Inflammatory macrophage treated with lipopolysaccharide for 4 hours (primary cell): ENCODE results near the gene CAMTA1.

ENCODE experiments used
- DNase-seq: peaks from one replicate; pipeline ENCODE4 v3.0.0-alpha.2; 2020

CAMTA1 gene

DNA sequence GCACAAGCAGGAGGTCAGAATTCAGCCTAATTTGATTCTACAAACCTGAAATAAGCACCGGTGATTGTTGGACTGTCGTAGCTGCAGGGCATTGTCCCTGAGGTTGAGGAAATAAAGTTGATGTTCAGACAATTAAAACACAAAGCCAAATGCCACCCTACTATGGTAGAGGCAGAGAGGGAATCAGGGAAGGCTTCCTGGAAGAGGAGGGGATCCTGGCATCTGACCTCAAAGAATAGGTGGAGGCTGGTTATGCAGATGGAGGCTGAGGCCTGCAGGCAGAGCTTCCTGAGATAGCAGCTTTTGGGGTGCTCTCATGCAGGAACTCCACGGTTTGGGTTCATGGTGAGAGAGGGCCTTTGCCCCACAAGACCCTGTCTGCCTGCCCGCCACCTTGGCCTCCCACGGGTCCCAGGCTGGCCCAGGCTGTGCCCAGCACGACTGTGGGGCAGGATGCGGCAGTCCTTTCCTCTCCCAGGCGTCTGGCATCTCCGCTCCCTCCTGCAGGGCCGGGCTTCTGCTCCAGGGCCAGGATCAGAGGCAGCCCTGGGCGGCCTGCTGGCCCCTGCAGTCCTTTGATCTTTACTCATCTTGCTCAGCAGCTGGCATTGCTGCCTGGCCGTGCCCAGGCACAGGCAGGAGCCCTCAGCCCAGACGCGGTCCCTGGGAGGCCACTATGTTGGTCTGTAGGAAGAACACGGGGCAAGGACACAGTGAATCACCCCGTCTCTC is 851.7 kb downstream of the CAMTA1 start:
- DNase-seq, result no peak

DNA sequence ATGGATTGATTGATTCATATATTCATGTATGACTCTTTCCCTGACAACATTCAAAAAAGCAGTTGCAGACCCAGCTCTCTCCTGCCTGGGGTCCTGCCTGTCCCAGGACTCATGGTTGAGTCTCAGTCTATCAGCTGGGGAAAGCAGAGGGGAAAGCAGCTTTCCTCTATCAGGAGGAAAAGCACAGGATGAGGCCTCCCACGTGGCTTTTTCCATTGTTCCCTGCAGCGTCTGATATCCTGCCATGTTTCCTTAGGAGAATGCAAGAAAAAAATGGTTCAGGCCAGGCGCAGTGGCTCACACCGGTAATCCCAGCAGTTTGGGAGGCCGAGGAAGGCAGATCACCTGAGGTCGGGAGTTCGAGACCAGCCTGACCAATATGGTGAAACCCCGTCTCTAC is 852.8 kb downstream of the CAMTA1 start:
- DNase-seq, result no peak

DNA sequence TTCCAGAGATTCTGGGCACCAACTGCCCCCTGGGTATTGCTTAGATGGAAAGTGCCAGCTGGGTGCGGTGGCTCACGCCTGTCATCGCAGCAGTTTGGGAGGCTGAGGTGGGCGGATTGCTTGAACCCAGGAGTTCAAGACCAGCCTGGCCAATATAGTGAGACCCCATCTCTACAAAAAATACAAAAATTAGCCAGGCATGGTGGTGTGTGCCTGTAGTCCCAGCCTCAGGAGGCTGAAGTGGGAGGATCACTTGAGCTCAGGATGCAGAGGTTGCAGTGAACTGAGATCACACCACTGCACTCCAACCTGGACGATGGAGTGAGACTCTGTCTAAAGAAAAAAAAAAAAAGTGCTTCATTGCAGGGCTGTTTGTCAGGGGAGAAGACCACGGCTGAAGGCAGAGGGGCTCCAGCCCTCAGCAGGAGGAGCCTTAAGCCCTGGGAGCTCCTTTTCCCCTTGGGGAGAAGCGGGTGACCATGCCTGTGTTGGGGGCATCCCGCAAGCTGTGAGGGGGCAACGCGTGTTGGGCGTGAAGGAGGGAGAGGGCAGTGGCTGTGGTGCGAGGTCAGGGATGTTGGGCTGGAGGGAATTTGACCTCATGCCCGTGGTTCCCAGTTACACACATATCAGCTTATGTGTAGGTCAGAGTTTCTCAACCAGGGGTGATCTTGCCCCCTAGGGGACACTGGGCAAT is 854.3 kb downstream of the CAMTA1 start:
- no peak for DNase-seq

DNA sequence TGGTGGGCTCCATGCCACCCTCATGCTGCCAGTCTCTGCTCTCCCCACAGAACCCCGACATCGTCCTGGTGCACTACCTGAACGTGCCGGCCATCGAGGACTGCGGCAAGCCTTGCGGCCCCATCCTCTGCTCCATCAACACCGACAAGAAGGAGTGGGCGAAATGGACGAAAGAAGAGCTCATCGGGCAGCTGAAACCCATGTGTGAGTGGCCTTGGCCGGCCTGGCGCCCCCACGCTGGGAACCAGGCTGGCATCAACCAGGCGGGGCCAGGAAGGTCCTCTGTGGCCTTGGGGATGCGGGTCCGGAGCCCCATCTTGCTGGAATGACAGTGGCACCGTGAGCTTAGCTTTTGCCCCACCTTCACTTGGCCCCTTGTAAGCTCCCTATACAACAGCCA is 855.1 kb downstream of the CAMTA1 start:
- DNase-seq, result no peak

DNA sequence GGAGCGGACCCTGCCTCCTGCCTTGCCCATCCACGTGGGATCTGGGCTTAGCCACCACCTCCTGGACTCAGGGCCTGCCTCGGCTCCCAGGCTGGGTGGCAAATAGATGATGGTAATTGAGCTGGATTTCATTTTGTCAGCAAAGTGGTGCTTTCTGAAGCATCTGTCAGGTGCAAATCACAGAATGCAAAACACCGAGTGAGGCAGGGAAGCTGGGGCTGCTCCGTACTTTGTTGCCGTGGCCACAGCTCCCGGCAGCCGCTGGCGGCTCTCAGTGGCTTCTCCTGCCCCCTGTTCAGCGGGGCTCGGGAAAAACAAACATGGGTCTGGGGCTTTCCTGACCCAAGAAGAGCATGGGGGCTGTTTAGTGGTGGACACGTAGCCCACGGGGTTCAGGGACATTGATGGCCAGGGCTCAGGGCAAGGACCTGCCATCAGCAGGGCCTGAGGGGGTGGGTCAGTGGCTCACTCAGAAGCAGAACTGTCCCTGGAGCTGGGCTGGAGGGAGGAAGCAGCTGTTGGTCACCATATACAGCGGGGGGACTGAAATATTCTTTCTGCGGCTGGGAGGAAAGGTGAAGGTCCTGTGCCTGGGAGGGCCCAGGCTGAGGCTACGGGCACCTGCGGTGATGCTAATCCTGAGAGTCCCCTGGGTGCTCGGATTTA is 855.8 kb downstream of the CAMTA1 start:
- DNase-seq, result no peak

DNA sequence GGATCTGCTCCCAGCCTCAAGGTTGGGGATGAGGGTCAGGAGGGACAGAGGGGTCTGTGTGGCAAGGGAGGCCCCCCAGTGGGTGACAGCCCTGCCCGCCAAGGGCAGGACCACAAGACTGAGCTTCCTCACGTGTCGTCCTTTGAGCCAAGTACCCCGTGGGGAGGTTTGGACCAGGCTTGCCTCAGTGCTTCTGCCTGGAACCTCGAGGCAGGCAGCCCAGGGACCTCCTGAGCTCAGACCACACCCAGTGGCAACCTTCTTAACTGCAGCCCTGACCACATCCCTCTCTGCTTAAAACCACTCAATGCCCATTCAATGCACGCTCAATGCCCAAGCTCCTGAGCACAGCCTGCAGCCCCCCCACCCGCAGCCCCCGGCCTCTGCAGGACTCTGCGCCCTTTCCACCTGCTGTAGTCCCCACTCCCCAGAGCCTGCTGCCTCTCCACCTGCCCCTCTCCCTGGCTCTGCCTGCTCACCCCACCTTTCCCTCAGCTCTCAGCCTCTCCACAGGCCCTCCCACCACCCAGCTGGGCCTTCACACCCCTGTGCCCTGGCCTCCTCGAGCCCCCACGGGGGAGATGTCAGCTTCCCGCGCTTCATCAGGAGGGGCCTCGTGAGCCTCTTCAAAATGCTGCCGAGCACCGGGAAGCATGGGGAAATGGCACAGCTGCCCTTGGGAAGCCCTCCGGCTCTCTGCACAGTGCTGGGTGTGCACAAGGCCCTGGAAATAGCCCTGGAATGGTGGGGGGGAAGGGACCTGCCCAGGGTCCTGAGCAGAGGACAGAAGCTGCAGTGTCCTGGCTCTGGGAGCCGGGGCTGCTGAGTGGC is 856.5 kb downstream of the CAMTA1 start:
- DNase-seq, result no peak

DNA sequence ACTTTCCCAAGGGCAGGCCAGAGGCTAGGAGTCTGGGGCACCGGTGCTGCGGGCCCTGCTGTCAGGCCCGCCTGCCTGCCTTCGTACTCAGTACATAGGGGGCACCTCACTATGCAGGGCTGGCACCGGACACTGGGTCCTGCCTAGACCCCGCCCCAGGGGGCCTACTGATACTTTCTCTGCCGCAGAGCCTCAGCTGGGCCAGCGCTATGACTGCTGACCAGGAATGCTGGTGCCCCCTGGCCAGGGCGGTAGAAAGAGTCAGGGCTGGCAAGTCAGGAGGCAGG is 857.1 kb downstream of the CAMTA1 start:
- DNase-seq, result no peak

DNA sequence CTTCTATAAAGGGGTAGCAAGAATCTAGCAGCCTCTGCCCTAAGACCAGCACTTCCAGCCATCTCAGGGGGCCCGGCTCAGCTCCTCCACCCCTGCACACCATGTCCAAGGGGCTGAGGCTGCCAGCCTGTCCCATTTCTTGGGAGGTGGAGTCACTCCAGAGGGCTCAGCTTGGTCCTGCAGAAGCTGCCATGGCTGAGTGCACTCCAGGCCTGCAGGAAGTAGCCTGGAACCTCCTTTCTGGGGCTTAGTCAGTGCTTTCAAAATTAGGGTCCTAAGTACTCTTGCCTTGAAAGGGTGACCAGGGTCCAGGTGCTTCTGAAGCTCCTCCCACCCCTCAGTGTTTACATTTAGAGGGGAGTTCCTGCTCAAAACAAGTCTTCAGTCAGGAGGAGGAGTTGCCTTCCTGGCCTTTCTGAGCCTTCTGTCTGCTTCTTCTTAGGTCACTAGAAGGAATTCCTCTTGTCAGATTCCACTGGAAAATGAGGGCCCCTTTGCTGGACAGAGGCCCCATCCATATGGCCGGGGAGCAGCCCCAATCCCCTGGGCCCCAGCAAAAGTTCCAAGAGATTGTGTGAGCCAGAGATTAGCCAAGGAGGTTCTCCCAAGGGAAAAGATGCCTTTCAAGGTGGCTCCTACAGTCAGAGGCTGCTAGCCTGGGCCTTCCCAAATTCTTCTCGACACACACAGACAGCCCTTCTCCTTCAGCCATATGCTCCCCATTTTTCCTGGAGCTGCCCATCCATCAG is 857.7 kb downstream of the CAMTA1 start:
- DNase-seq, result no peak

DNA sequence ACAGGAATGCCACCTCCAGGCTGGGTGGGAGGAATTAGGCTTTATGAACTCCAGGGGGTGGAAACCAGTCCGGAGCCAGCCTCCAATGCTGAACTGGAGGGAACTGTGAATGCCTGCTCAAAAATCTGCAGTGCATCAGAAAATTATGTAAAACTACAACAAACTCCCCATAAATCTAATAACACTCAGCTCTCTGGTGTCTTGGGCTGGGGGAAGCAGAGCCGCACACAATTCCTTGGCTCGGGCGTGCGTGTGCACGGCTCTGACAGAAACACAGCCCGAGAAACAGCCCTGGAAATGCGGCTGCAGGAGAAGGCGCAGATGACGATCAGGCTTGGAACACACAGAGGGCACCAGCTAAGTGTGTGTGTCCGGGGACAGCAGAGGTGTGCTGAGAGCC is 858.3 kb downstream of the CAMTA1 start:
- no peak for DNase-seq

DNA sequence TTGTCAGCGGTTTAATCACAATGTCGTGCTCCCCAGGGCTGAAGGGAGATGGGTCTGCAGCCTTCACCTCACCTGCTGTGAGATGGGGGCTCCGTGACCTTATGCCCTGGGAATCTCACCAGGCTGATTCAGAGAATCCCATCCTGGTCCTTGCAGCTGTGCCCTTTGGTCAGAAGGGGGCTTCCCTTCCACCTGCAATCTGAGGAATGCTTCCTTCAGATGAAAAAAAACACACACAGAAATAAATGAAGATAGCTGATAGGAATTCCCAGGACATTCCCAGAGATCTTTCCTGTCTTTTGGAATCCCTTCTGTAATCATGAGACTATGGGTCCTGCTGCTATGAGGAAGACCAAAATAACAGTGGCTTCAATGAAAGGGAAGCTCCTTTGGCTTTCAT is 858.8 kb downstream of the CAMTA1 start:
- DNase-seq, result no peak

DNA sequence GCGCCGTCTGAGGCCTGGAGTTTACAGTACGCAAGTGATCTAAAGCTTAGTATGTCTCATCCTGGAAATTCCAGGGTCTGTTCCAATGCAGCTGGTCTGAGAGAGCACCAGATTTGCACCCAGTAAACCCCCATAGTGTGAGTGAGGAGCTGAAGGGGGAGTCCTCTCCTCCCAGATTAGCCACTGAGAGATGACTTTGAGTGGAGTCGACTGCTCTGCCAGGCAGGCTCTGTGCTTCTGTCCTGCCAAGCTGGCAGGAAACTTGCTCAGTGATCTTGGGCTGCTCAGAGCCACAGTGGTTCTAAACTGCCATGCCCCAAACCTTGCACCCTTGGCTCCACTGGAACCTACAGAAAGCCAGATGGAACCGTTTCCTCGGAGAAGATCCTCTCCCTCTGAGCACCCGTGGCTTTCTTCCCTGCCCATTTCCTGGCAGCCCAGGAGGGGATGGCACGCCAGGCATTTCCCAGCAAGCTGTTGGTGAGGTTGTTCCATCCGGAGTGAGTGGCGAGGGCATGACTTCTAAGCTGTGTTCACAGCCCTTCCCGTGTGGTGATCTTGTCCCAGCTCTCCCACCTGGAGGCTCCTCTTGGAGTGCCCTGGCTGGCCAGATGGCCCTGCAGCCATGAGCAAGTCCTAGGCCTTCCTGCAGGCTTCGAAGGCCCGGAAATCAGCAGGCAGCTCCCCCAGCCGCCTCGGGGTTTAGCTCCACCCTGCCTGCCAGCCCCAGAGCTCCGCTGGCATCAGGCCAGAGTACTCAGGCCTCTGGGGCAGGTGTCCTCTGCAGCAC is 859.9 kb downstream of the CAMTA1 start:
- DNase-seq, result no peak

DNA sequence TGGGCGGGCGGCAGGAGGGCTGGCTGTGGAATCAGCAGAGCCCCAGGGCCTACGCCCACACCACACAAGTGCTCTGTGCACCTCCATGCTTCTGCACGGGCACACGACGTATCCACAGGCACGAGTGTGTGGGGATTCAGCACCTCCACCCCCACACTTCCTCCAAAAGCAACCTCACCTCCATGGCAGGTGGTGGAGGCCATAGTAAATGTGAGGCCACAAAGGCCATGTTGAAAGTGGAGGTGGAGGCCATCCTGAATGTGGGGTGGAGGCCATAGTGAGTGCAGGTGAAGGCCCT is 860.4 kb downstream of the CAMTA1 start:
- DNase-seq, result no peak

DNA sequence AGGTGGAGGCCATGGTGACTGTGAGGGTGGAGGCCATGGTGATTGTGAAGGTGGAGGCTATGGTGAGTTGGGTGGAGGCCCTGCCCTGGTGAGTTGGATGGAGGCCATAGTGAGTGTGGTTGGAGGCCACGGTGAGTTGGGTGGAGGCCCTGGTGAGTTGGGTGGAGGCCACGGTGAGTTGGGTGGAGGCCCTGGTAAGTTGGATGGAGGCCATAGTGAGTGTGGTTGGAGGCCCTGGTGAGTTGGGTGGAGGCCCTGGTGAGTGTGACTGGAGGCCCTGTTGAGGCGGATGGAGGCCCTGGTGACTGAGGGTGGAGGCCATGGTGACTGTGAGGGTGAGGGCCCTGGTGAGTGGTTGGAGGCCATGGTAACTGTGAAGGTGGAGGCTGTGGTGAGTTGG is 860.9 kb downstream of the CAMTA1 start:
- no peak for DNase-seq

DNA sequence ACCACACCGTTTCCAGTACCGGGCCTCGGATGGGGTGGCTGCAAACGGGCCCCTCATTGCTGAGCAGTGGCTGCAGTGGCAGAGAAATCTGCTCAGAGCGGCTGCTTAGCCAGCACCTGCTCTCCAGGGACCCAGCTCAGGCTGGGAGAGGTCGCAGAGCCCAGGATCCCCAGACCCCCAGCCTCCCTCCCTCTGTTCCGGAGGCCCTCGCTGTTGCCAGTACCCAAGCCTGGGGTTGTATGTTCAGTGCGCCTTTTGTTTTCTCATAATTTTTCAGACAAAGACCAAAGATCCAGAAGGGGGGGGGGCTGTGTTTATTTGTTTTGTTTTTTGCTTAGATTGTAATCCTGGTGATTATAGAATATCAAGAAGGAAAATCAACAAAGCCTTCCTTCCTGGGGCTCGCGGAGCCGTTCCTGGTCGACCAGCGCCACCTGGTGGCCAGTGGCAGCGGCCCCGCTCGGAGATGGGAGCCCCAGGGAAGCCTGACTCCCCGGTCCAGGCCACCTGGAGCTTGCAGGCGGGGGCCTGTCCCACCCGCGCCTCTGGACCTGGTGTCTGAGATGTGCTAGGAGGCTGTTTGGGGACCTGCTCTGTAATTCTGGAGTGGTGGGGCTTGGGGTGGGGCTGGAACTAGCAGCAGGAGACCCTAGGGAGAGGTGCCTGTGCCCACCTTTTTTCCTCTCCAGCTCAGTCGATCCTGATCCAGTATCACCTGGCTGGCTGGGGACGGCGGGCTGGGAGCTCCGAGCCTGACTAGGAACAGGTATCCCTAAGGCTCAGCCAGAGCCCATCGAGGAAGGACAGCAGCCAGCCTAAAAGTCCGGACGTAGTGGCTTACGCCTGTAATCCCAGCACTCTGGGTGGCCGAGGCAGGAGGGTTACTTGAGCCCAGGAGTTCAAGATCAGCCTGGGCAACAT is 862.0 kb downstream of the CAMTA1 start:
- DNase-seq, result peak; percentile 39

DNA sequence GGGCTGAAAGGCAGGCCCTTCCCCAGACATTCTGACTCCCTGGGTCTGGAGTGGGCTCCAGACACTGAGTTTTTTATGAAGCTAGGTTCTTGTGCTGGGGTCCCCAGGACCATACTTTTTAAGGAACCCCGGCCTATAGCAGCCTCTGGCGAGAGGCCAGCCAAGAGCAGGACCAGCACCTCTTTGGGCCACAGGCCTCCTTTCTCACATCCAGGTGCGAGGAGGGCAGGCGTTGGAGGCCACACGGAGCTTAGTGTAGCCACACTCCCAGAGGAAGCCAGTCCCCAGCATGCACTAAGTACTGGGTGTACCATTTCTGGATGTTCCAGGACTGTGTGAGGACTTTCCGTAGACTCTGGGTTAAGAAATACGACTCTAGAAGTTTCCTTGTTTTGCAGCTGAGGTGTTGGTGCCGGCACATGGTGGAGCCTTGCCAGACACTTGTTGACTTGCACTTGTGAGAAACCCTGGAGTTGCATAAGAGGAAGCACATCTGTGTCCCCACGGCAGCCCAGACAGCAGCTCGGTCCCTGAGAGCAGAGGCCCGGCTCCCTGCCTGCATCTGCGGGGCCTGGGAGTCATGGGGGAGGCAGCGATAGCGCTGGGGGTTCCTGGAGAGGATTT is 863.6 kb downstream of the CAMTA1 start:
- DNase-seq, result peak; percentile 21

DNA sequence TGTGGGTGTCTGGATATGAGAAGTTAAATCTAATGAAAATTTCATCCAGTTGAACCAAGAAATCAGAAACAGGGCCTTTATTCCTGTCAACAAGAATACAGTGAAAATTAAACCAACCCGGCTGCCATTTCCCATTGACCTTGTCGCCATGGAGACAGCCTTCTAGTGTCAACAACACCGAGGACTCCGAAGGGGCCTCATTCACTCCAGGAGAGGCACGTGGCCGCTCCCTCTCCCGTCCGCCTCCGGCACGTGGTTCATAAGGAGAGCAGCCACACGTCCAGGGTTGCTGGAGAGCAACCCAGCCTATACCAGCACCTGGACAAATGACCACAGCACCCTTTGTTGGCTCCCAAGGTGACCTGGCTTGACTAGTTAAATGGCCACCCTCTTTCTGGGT is 865.5 kb downstream of the CAMTA1 start:
- DNase-seq, result no peak

DNA sequence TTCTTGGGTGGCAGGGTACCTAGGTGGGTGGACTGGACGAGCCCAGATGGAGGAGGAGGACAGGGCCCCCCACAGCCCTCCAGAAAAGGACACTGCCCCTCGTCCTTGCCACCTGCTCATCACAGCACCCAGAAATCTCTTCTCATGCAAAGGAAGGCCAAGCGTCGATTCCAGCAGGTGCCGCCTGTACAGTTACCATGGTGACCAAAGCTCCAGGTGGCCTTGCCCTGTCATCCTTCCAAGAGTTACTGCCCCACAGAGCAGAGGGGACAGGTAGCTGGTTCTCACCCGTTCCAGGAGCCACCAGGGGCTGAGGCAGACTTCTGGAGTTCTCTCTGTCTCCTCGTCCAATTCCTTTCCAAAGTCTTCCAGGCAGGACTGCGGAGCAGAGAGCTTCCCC is 865.9 kb downstream of the CAMTA1 start:
- no peak for DNase-seq

DNA sequence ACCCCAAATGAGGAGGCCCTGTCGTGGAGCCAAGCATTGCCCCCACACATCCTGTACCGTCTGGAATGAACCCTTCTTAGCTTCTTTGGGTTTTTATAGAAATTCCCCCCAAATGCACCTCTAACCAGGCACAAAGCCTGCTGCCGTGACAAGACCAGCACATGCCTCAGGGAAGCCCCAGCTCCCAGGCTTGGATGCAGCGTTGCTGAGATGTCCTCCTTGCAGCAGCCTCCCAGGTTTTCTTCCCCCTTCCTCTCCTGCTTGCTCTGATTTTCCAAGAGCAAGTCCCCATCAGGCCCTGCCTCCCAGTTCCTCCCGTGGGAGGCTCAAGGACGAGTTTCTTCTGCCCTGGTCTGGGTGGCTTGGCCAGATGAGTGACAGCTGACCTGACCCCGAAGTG is 866.8 kb downstream of the CAMTA1 start:
- no peak for DNase-seq

DNA sequence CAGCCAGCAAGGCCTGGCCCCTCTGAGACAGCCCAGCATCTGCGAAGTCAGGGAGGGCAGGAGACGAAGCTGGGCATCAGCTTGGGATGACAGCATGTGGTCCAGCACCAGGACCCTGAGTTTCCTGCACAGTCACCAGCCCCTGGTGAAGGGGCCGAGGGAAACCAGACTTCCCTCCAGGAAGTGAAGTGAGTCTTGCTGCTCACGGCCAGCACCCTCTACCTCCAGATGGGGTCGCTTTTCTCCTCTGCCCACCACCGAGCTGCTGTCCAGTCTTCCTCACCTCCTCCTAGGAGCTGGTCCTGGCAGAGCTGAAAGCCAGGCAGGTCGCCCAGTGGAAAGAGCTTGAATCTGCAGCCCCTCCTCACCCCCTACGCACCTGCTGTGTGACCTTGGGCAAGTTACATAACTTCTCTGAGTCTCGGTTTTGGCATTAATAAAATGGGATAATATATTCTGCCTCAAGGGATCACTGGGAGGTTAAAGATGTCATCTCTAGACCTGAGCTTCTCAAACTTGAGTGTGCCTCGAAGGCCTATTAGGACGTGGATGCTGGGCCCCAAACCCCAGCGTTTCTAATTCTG is 867.4 kb downstream of the CAMTA1 start:
- DNase-seq, result no peak

DNA sequence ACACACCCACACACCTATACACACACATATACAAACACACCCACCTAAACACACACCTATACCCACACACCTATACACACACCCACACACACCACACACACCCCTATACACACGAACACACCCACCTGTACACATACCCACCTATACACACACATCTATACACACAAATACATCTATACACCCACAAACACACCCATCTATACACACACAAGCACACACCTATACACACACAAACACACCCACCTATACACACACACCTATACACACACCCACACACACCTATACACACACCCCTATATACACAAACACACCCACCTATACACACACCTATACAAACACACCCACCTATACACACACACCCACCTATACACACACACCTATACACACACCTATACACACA is 869.5 kb downstream of the CAMTA1 start:
- DNase-seq, result no peak
